ENCODE data around the gene UBE2N. TPM values are rescaled to one million over a fixed set of nuclear protein-coding genes. Genes with fewer than 3 reads are reported as not detected.

UBE2N gene
- total RNA-seq, 1 donor from 2014 or later = 86.3 TPM

GRCh38 chr12:93426412-93426805 lies 15.3 kb downstream of the UBE2N start:
- Histone ChIP-seq H3K27ac (replicated peaks) (peak overlapping the region; percentile 53), H3K4me1 (peaks cover 98% of the 10 kb centered on the region), H3K9me3 (replicated peaks) (no peaks in the 10 kb centered on the region), H3K27me3 (ENCODE audit: low read depth) (no peaks in the 10 kb centered on the region), H3K4me3 (no peak overlapping the region), H3K36me3 (no peaks in the 10 kb centered on the region)
- DNase-seq = no peak
- TF ChIP-seq CTCF (IDR thresholded peaks at IDR 0.05; ENCODE audit: borderline replicate concordance) = no peak
- intact Hi-C loops (cut with micrococcal nuclease) = loop anchor here (10.0 kb wide), 1 partner anchor 642 kb away; no protein-coding TSS in a partner anchor

GRCh38 chr12:93425736-93426411 lies 15.9 kb downstream of the UBE2N start:
- no peaks in the 10 kb centered on the region for H3K27me3 ChIP-seq (ENCODE audit: low read depth)
- no peaks in the 10 kb centered on the region for H3K36me3 ChIP-seq
- peaks cover 98% of the 10 kb centered on the region for H3K4me1 ChIP-seq
- no peak overlapping the region for H3K4me3 ChIP-seq
- TF ChIP-seq CTCF (IDR thresholded peaks at IDR 0.05; ENCODE audit: borderline replicate concordance) = no peak
- no peak for DNase-seq
- no peaks in the 10 kb centered on the region for H3K9me3 ChIP-seq (replicated peaks)
- peak overlapping the region; percentile 53 for H3K27ac ChIP-seq (replicated peaks)
- intact Hi-C loops (cut with micrococcal nuclease) = loop anchor here (10.0 kb wide), 1 partner anchor 641 kb away; no protein-coding TSS in a partner anchor

- Histone ChIP-seq H3K27me3 (ENCODE audit: low read depth) (no peaks in the 10 kb centered on the region), H3K4me3 (no peak overlapping the region), H3K9me3 (replicated peaks) (no peaks in the 10 kb centered on the region), H3K27ac (replicated peaks) (peak overlapping the region; percentile 0), H3K4me1 (peaks cover 78% of the 10 kb centered on the region), H3K36me3 (no peaks in the 10 kb centered on the region)
- no peak for TF ChIP-seq CTCF (IDR thresholded peaks at IDR 0.05; ENCODE audit: borderline replicate concordance)
- intact Hi-C loops (cut with micrococcal nuclease) = loop anchor here (10.0 kb wide), 1 partner anchor 637 kb away; no protein-coding TSS in a partner anchor
- DNase-seq = no peak
Observed at GRCh38 chr12:93422050-93422449, 19.7 kb downstream of the UBE2N start.

- intact Hi-C loops (cut with micrococcal nuclease) = loop anchor here (5.0 to 10.0 kb wide), 2 partner anchors 432 to 635 kb away; no protein-coding TSS in a partner anchor
- TF ChIP-seq CTCF (IDR thresholded peaks at IDR 0.05; ENCODE audit: borderline replicate concordance) = peak; percentile 75
- H3K27ac ChIP-seq (replicated peaks) = peak overlapping the region; percentile 31
- DNase-seq = no peak
- no peaks in the 10 kb centered on the region for H3K36me3 ChIP-seq
- H3K9me3 ChIP-seq (replicated peaks) = no peaks in the 10 kb centered on the region
- H3K27me3 ChIP-seq (ENCODE audit: low read depth) = no peaks in the 10 kb centered on the region
- peaks cover 76% of the 10 kb centered on the region for H3K4me1 ChIP-seq
- no peak overlapping the region for H3K4me3 ChIP-seq
Observed at GRCh38 chr12:93419388-93420034, 22.2 kb downstream of the UBE2N start.

- Histone ChIP-seq H3K4me1 (peaks cover 76% of the 10 kb centered on the region), H3K4me3 (no peak overlapping the region), H3K27me3 (ENCODE audit: low read depth) (no peaks in the 10 kb centered on the region), H3K27ac (replicated peaks) (peak overlapping the region; percentile 31), H3K9me3 (replicated peaks) (no peaks in the 10 kb centered on the region), H3K36me3 (no peaks in the 10 kb centered on the region)
- intact Hi-C loops (cut with micrococcal nuclease) = loop anchor here (5.0 kb wide), 1 partner anchor 431 kb away; no protein-coding TSS in a partner anchor
- TF ChIP-seq CTCF (IDR thresholded peaks at IDR 0.05; ENCODE audit: borderline replicate concordance) = no peak
- DNase-seq = no peak
Observed at GRCh38 chr12:93417967-93418480, 23.7 kb downstream of the UBE2N start.

Measured in left ventricle myocardium inferior (tissue), 1 donor.